Placental epithelial cell (primary cell): Measurements from ENCODE around the gene PRKCA. TPM values are rescaled to one million over a fixed set of nuclear protein-coding genes. Genes with fewer than 3 reads are reported as not detected.

ENCODE experiments used
- small RNA-seq: library from RNA; depleted of rRNA; stranded (forward); fragments of <200 nt; gene quantifications from one replicate; pipeline ENCODE3, GENCODE V24; 2012
- total RNA-seq: library from RNA; depleted of rRNA; stranded (reverse); fragments of >200 nt; gene quantifications from 2 replicates; pipeline ENCODE4 v1.2.3, GENCODE V29; 2012

Gene PRKCA
- 10.4 and 10.6 TPM in 2 replicates for total RNA-seq

DNA sequence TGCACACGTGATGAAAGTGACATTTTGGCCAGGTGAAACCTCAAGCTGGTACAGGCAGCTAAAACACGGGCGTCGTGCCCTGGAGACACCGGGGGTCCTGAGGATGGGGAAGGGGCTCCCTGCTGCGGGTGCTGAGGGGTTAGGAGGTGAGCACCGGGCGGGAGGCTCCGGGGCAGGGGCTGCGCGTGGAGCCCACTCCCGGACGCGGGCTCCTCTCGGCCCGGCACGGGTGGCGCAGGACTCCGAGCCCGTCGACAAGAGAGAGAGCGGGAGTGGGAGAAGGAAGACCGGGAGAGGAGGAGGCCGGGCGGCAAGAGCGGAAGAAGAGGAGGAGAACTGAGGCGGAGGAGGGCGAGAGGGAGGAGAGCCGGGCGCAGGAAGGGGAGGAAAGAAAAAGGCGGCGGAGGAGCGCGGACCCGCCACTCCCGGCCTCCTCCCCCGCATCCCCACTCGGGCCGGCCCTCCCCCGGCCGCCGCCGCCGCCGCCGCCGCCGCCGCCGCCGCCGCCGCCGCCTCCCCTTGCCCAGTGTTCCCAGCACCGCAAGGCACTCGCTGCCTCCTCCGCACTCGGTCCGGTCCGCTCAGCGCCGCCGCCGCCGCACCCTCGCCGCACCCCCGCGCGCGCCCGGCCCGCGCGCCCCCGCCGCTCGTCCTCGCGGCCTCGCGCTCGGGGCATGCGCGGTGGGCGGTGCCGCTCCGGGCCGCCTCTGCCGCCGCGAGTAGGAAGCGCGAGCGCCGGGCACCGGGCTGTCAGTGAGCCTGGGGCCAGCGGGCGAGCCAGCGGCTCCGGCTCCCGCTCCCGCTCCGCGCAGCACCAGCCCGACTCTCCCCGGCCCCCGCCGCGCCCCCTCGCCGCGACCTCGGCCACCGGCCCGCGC, at the start of gene PRKCA:
PRKCA (plus strand) TSS at position 750 of the 878 bp plus-strand sequence.

DNA sequence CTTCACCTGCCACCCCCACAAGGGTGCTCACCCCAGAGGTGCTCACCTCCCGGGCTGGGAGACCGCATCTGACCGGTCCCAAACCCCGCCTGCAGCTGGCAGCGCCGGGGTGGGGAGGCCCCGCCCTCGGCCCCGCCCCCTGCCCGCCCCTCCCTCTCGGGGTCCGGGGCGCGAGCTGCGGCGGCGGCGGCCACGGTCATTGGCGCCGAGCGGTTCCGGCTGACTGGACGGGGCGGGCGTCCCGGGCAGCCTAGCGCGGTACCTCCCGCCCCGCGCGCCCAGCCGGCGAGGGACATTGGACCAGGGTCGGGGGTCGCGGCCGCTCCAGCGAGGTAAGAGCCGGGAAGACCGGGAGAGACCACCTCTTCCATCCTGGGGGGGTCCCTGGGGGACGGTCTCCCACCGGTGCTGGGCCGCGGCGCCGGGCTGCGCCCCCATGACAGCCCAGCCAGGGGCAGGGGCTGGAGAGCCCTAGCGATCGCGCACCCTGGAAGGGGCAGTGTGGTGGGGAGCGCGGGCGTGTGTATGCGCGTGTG, 532.6 kb downstream of the PRKCA start, which contains the start of gene CACNG5:
CACNG5 (plus strand) TSS at position 199 of the 536 bp plus-strand sequence. CDS start 42,216 bp downstream, outside the sequence.

Small RNA genes within 50 kb of the gene (small RNA-seq; reads per million reads assigned to genes)
- not detected for gene MIR634
- gene RN7SL735P = not detected
- gene RNA5SP444 = 0.23 reads per million
- gene RNA5SP445 = not detected
- gene RNU6-928P = not detected

Other genes starting within 250 kb of the PRKCA start
- 3.1 and 11.0 TPM in 2 replicates for gene CEP112, start 110.5 kb upstream of the PRKCA start, total RNA-seq
- gene APOH, start 73.2 kb upstream of the PRKCA start, total RNA-seq = not detected in 2 replicates